Thyroid gland (tissue), 4 donors: Measurements from ENCODE around the gene RIMS3.
A peak's percentile ranks its signal among the peaks of the same experiment; 100 is the strongest.

Experiments used
- CTCF ChIP-seq, 6 experiments: fragments of 200-600 bp in 3 of 6; fragments of 450-650 bp in 3 of 6; sonication (generic) in 3 of 6; IDR thresholded peaks; one replicate each; pipeline ENCODE4 v1.5.1; 2016 to 2019; ENCODE audit warnings: antibody characterized with exemption in 6 of 6, mild to moderate bottlenecking in 2 of 6, inconsistent platforms in 1 of 6, moderate library complexity in 1 of 6
- POLR2A ChIP-seq, 2 donors: fragments of 450-650 bp; IDR thresholded peaks; one replicate each; pipeline ENCODE4 v1.6.1; 2017; ENCODE audit warnings: antibody characterized with exemption in 2 of 2, mild to moderate bottlenecking in 2 of 2, moderate library complexity in 1 of 2

- TF ChIP-seq CTCF (IDR thresholded peaks at IDR 0.05): peak in 2 of 6 experiments; percentile 5 to 13
- TF ChIP-seq POLR2A (IDR thresholded peaks at IDR 0.05): no peak
Observed at GRCh38 chr1:40650075-40650474, 15.4 kb downstream of the RIMS3 start.
